ENCODE results near the gene SNX9.

GRCh38 chr6:157789297-157789696, 33.7 kb upstream of the SNX9 start:
- no peak for TF ChIP-seq CTCF (IDR thresholded peaks at IDR 0.05; ENCODE audit: low read length)
- no peak for TF ChIP-seq EZH2 (IDR thresholded peaks at IDR 0.05; ENCODE audit: borderline replicate concordance, low read length)
